Pancreas (tissue), 10 donors: ENCODE measurements around the gene EHF. TPM values are rescaled to one million over a fixed set of nuclear protein-coding genes. Genes with fewer than 3 reads are reported as not detected.

Experiments
- ATAC-seq, 4 donors: fragments of 200-7000 bp; cut with Tn5 transposase; one replicate each; pipeline versions ENCODE4 v1.8.0 to v1.9.1; 2020; ENCODE audit warnings: mild to moderate bottlenecking in 4 of 4, moderate library complexity in 4 of 4
- DNase-seq, 6 donors: peaks; one replicate each; pipeline ENCODE4 v3.0.0-alpha.2; 2020
- FAIRE-seq: peaks from 2 replicates; lab custom pipeline; 2012; peaks lifted over from hg19 to GRCh38; lab: Jason Lieb, UNC
- H3K27ac ChIP-seq, 4 donors: fragments of 200-600 bp; sonication (generic); 1 replicate in 3 of 4; 2 replicates in 1 of 4; pipeline versions ENCODE4 v1.5.0 to v1.8.0; 2020
- H3K27me3 ChIP-seq, 4 donors: fragments of 200-600 bp; one replicate each; pipeline ENCODE4 v1.8.0; 2021
- H3K36me3 ChIP-seq, 3 donors: fragments of 200-600 bp; sonication (generic) in 1 of 3; one replicate each; pipeline versions ENCODE4 v1.5.0 to v1.8.0; 2020 to 2021
- H3K4me1 ChIP-seq, 3 donors: fragments of 200-600 bp; one replicate each; pipeline ENCODE4 v1.8.0; 2021
- H3K4me3 ChIP-seq, 4 donors: fragments of 200-600 bp; sonication (generic) in 2 of 4; one replicate each; pipeline versions ENCODE4 v1.5.0 to v1.8.0; 2020 to 2021
- H3K9me3 ChIP-seq, 4 donors: fragments of 200-600 bp; one replicate each; pipeline ENCODE4 v1.8.0; 2021
- WGBS, 2 donors: extraction: QIAGEN DNeasy Blood & Tissue Kit; methylation state at CpG; one replicate each; pipeline ENCODE4 v1.1.7; 2013; 5-methylcytosine and 5-hydroxymethylcytosine counted together
- intact Hi-C, 3 donors: fragments of 100-400 bp; cut with DNase I; formaldehyde crosslinking; loops; one replicate each; pipeline versions ENCODE4 v1.11.1 to v1.14.2; 2022
- polyA plus RNA-seq, 2 donors: library from polyadenylated mRNA; stranded (reverse); fragments of 200-250 nt; gene quantifications; one replicate each; pipeline ENCODE4 v1.2.3, GENCODE V29; 2013
- total RNA-seq, 6 donors: library from RNA; stranded (reverse); fragmentation: NEBNext Ultra II Directional in 4 of 6; extraction: Animal tissue kit (Norgen Biotek cat#: 25700) in 4 of 6; gene quantifications; one replicate each; pipeline versions ENCODE4 v1.2.1 to v1.2.4, GENCODE V29; 2021 to 2023
- TF ChIP-seq, protein P1 (sequence below), 4 donors: fragments of 200-600 bp; sonication (generic) in 3 of 4; IDR thresholded peaks; one replicate each; pipeline versions ENCODE4 v1.5.0 to v1.8.0; 2021; ENCODE audit warnings: antibody characterized with exemption in 4 of 4
- donor health status: healthy with polysubstance abuse.
- donor health status: DM: no; HTN: no; CAD: no; lungs with moderate emphysema.
- donor health status: DM: no; HTN: no; CAD: no.
- donor health status: control.
- donor health status: control.
- donor health status: Bipolar disorder and iron deficiency.
- donor health status: DM: yes; HTN: yes; CAD: no.
- donor health status: DM: no; HTN: no; CAD: no.
- donor health status: DM: no; HTN: no; CAD: no.
- donor health status: DM: yes; HTN: yes; CAD: no.

The EHF gene
- total and polyA plus RNA-seq, 8 donors: 7.7 to 58.2 (median 32.4) TPM

DNA sequence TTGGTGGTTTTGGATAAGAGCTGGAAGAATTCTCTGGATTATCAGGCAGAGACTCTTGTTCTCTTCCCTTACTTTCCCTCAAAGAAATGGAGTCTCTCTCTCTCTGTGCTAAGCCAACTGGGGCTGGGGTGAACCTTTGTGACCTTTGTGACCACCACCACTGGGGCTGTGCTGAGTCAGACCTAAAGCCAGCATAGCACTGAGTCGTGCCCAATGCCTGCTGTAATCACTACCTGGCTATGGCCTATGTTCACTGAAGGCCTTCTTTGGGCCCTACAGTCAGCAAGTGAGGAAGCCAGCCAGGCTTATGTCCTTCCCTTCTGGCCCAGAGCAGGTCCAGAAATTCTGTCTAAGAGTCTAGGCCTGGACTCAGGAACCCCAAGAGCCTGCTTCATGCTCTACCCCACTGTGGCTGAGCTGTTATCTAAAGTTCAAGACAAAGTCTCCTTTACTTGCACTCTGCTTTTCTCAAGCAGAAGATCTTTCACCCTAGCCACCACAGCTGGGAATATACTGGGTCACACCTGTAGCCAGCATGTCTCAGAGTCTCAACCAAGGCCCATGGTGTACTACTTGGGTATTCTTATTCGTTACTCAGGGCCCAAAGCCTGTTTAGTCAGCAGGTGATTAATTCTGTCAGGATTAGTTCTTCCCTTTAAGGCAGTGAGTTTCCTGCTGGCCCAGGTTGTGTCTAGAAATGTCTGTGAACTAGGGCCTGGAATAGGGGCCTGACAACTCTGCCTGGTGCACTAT lies 86.0 kb downstream of the EHF start:
- no peaks in the 10 kb centered on the region for H3K9me3 ChIP-seq
- no peaks in the 10 kb centered on the region for H3K4me1 ChIP-seq
- TF ChIP-seq, protein P1, sequence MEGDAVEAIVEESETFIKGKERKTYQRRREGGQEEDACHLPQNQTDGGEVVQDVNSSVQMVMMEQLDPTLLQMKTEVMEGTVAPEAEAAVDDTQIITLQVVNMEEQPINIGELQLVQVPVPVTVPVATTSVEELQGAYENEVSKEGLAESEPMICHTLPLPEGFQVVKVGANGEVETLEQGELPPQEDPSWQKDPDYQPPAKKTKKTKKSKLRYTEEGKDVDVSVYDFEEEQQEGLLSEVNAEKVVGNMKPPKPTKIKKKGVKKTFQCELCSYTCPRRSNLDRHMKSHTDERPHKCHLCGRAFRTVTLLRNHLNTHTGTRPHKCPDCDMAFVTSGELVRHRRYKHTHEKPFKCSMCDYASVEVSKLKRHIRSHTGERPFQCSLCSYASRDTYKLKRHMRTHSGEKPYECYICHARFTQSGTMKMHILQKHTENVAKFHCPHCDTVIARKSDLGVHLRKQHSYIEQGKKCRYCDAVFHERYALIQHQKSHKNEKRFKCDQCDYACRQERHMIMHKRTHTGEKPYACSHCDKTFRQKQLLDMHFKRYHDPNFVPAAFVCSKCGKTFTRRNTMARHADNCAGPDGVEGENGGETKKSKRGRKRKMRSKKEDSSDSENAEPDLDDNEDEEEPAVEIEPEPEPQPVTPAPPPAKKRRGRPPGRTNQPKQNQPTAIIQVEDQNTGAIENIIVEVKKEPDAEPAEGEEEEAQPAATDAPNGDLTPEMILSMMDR (IDR thresholded peaks at IDR 0.05): no peak
- no peak for DNase-seq
- no peak for FAIRE-seq
- no peak overlapping the region for H3K27ac ChIP-seq
- no peak for ATAC-seq
- H3K36me3 ChIP-seq: no peaks in the 10 kb centered on the region
- intact Hi-C loops: no loop called here
- H3K4me3 ChIP-seq: no peak overlapping the region
- 43 to 79% methylated on average over 2 of the region's 2 CpGs for WGBS, 2 donors
- peaks cover 0 to 7% (median 0%) of the 10 kb centered on the region in 4 donors for H3K27me3 ChIP-seq

DNA sequence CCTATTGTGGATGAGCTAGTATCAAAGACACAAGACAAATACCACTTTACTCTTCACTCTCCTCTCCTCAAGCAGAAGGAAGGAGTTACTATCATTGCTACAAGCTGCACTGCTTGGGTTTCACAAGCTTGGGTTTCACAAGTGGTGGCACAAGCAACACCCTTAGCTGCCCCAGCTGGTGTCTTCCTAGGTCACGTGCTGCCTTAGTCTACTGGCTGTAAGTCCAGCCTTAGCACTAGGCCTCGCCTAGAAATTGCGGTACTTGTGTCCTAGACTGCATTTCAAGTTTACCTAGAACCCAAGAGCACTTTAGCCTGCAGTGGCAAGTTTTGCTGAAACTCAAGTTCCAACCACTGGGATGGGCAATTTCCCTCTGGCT lies 86.6 kb downstream of the EHF start:
- intact Hi-C loops: no loop called here
- Histone ChIP-seq H3K9me3 (no peaks in the 10 kb centered on the region), H3K27me3 (peaks cover 0 to 7% (median 0%) of the 10 kb centered on the region in 4 donors), H3K27ac (no peak overlapping the region), H3K4me1 (no peaks in the 10 kb centered on the region), H3K36me3 (no peaks in the 10 kb centered on the region), H3K4me3 (no peak overlapping the region)
- FAIRE-seq (no peak), DNase-seq (no peak), ATAC-seq (no peak)
- WGBS, 2 donors: 60 to 95% methylated on average over 3 of the region's 3 CpGs
- TF ChIP-seq, protein P1 (IDR thresholded peaks at IDR 0.05): no peak

Other genes starting within 250 kb of the EHF start
- gene CAT, start 182.2 kb upstream of the EHF start, total RNA-seq: 10 to 100 TPM; 26.6 to 49.5 (median 46.2) TPM
- 10 to 100 TPM; 33.3 to 53.5 TPM for gene CAT, start 182.2 kb upstream of the EHF start, polyA plus RNA-seq
- under 1 TPM in 4 of 6 donors, not detected in 2; 0.09 to 0.46 (median 0.18) TPM for gene ELF5, start 107.3 kb upstream of the EHF start, total RNA-seq
- under 1 TPM; 0.09 to 0.15 TPM for gene ELF5, start 107.3 kb upstream of the EHF start, polyA plus RNA-seq